CD1c-positive myeloid dendritic cell (primary cell): ENCODE results near the gene DIP2C.

ENCODE experiments used
- DNase-seq: peaks from one replicate; pipeline ENCODE4 v3.0.0-alpha.2; 2016; ENCODE audit errors: extremely low spot score

DIP2C gene

DNA sequence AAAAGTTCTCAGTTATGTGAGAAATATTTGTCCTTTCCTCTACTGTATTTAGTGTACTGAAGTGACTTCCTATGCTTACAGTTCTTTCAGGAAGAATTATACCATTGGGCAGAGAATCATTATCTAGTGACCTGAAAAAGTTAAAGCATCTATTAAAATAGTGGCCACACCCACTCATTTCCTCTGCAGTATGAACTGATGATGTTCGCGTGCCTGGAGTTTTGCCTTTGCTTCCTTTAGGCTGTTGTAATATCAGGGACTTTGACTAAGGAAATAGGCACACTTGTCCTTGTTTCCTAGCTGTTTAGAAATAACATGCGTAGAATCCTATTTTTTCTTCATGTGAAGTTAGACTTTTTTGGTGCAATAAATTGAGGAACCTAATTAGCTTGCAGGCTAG lies 453.6 kb downstream of the DIP2C start:
- DNase-seq: no peak

GRCh38 chr10:234708-235406 lies 454.6 kb downstream of the DIP2C start:
- no peak for DNase-seq

- no peak for DNase-seq
Observed at GRCh38 chr10:232878-233277, 456.6 kb downstream of the DIP2C start.

GRCh38 chr10:232061-232460 lies 457.4 kb downstream of the DIP2C start:
- DNase-seq: no peak

DNA sequence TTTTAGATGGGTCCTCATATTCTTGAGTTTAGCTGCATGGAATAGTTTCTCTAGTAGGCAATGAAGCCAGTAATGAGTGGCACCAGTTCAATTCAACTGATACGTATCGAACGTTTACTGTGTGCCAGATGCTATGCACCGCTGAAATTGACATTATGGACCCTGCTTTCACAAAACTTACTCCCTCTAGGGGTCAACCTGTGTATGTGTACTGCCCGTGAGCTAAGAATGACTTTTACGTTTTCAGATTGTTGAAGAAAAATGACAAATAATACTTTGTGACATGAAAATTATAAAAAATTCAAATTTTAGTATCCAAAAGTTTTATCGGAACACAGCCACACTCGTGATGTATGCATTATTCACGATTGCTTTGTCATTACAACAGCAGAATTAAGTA lies 458.7 kb downstream of the DIP2C start:
- DNase-seq: no peak

GRCh38 chr10:228366-228765 lies 461.1 kb downstream of the DIP2C start:
- DNase-seq: no peak

DNA sequence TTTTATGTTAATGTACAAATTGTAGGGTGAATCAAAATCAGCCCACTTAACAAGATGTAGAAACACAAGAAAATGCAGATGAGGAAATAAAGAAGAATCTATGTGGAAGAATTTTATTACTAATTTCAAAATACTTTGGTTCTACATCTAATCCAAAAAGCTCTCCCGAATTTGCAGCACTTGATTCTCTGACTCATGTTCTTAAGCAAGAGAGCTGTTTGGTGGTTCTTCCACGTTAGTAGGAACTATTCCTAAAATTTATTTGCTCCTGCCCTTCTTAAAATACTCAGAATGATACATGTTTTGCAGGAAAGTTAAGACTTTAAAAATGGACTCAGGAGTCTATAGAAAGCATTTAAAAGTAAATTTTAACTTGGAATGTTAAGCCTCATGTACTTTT lies 462.5 kb downstream of the DIP2C start:
- DNase-seq: no peak

DNA sequence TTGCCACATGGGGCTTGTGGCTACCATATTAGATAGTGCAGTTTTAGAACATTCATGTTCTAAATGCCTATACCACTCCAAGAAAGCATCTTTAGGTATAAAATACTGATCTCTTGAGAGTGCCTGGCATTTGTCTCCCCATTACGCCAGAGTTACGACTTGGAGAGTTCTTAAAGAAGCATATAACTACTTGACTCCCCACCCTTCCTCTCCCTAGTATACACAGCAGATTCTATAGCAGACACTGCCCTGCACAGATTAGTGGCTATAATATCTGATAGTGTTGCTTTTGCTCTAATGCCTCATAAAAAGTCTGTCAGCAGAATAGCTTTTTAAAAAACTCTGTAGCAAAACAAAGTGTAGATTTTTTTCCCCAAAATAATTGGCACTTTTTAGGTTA lies 463.4 kb downstream of the DIP2C start:
- DNase-seq: no peak

- no peak for DNase-seq
Observed at GRCh38 chr10:224571-224970, 464.9 kb downstream of the DIP2C start.
